ENCODE measurements around the gene CYB5A. TPM values are rescaled to one million over a fixed set of nuclear protein-coding genes. Genes with fewer than 3 reads are reported as not detected.

The CYB5A gene
- total RNA-seq, 1 donor from 2014 or later = 58.1 TPM

- Histone ChIP-seq H3K4me3 (no peak overlapping the region), H3K36me3 (no peaks in the 10 kb centered on the region), H3K9me3 (no peaks in the 10 kb centered on the region), H3K27me3 (no peaks in the 10 kb centered on the region), H3K4me1 (no peaks in the 10 kb centered on the region), H3K27ac (no peak overlapping the region)
- intact Hi-C loops (cut with DNase I) = no loop called here
- TF ChIP-seq, protein P1, sequence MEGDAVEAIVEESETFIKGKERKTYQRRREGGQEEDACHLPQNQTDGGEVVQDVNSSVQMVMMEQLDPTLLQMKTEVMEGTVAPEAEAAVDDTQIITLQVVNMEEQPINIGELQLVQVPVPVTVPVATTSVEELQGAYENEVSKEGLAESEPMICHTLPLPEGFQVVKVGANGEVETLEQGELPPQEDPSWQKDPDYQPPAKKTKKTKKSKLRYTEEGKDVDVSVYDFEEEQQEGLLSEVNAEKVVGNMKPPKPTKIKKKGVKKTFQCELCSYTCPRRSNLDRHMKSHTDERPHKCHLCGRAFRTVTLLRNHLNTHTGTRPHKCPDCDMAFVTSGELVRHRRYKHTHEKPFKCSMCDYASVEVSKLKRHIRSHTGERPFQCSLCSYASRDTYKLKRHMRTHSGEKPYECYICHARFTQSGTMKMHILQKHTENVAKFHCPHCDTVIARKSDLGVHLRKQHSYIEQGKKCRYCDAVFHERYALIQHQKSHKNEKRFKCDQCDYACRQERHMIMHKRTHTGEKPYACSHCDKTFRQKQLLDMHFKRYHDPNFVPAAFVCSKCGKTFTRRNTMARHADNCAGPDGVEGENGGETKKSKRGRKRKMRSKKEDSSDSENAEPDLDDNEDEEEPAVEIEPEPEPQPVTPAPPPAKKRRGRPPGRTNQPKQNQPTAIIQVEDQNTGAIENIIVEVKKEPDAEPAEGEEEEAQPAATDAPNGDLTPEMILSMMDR (IDR thresholded peaks at IDR 0.05) = no peak
- no peak for DNase-seq (ENCODE audit: low spot score in 2 of 2)
These were observed 48.6 kb downstream of the CYB5A start for GRCh38 chr18:74243127-74243526.

GRCh38 chr18:74242438-74243096 is 49.2 kb downstream of the CYB5A start:
- intact Hi-C loops (cut with DNase I) = no loop called here
- H3K27ac ChIP-seq = no peak overlapping the region
- no peaks in the 10 kb centered on the region for H3K9me3 ChIP-seq
- H3K36me3 ChIP-seq = no peaks in the 10 kb centered on the region
- DNase-seq (ENCODE audit: low spot score in 2 of 2) = no peak
- H3K4me3 ChIP-seq = no peak overlapping the region
- TF ChIP-seq, protein P1 (IDR thresholded peaks at IDR 0.05) = peak in 1 of 3 experiments; percentile 4
- no peaks in the 10 kb centered on the region for H3K27me3 ChIP-seq
- no peaks in the 10 kb centered on the region for H3K4me1 ChIP-seq

DNA sequence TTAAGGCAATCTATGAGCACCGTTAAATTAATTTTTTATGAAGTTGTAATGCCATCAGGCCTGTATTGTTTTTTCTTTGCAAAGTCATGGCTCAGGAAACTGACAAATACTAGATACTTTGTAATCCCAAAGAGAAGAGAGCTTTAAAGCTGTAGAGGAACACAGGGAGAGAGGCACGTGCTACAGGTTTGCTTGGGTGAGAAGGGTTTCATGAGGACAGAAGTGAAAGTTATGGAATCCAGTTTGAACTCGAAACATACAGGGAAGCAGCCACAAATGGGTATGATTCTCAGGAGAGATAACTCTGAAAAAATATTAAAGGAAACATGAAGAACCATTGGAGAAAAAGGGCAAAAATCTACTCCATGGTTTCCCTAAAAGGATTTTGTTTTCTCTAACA is 49.8 kb downstream of the CYB5A start:
- no peak overlapping the region for H3K4me3 ChIP-seq
- no peaks in the 10 kb centered on the region for H3K36me3 ChIP-seq
- TF ChIP-seq, protein P1 (IDR thresholded peaks at IDR 0.05) = no peak
- no peak overlapping the region for H3K27ac ChIP-seq
- intact Hi-C loops (cut with DNase I) = no loop called here
- no peaks in the 10 kb centered on the region for H3K9me3 ChIP-seq
- DNase-seq (ENCODE audit: low spot score in 2 of 2) = no peak
- no peaks in the 10 kb centered on the region for H3K4me1 ChIP-seq
- no peaks in the 10 kb centered on the region for H3K27me3 ChIP-seq

- intact Hi-C loops (cut with DNase I) = no loop called here
- Histone ChIP-seq H3K9me3 (no peaks in the 10 kb centered on the region), H3K4me3 (no peak overlapping the region), H3K4me1 (no peaks in the 10 kb centered on the region), H3K36me3 (no peaks in the 10 kb centered on the region), H3K27me3 (no peaks in the 10 kb centered on the region), H3K27ac (no peak overlapping the region)
- no peak for DNase-seq (ENCODE audit: low spot score in 2 of 2)
- TF ChIP-seq, protein P1 (IDR thresholded peaks at IDR 0.05) = no peak
These were observed 50.3 kb downstream of the CYB5A start for GRCh38 chr18:74241426-74241825.

DNA sequence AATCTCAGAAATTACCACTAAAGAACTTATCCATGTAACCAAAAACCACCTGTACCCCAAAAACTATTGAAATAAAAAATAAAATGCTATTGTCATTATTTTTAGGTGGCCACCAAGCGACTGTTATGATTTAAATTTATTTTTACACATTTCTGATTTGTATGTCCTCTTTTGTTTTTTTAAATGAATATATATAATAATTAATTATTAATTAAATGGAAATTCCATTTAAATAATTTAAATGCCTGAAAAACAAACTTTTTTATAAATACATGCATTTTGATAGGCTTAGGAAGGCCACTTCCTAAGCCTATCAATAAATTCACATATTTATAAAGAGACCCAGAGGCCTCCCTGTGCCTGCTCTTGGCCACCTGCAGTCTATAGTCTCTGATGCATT is 52.2 kb downstream of the CYB5A start:
- H3K27me3 ChIP-seq = no peaks in the 10 kb centered on the region
- H3K9me3 ChIP-seq = no peaks in the 10 kb centered on the region
- DNase-seq (ENCODE audit: low spot score in 2 of 2) = no peak
- TF ChIP-seq, protein P1 (IDR thresholded peaks at IDR 0.05) = no peak
- no peak overlapping the region for H3K4me3 ChIP-seq
- peaks cover 0 to 6% of the 10 kb centered on the region in 2 donors for H3K4me1 ChIP-seq
- intact Hi-C loops (cut with DNase I) = no loop called here
- no peaks in the 10 kb centered on the region for H3K36me3 ChIP-seq
- no peak overlapping the region for H3K27ac ChIP-seq

Measured in ascending aorta (tissue), 2 donors.